Mesenchymal stem cell (in vitro differentiated cells and primary cell): Measurements from ENCODE around the gene CTAGE9. TPM values are rescaled to one million over a fixed set of nuclear protein-coding genes. Genes with fewer than 3 reads are reported as not detected.
A peak's percentile ranks its signal among the peaks of the same experiment; 100 is the strongest.
"Not testable (repeated sequence)": the region's sequence is repeated elsewhere in the genome, so short reads cannot be mapped to it uniquely, and the experiment has no call there.

Experiments used
- DNase-seq: peaks from one replicate; pipeline ENCODE4 v3.0.0-alpha.2; 2013
- H2AFZ ChIP-seq: one replicate; pipeline ENCODE4 v1.6.1; 2013; ENCODE audit warnings: low read depth, mild to moderate bottlenecking, control low read depth, inconsistent platforms, low read length, moderate library complexity
- H2AK5ac ChIP-seq: 2 replicates; pipeline ENCODE4 v1.6.1; 2013; ENCODE audit warnings: low read length, moderate library complexity, mild to moderate bottlenecking, inconsistent platforms; ENCODE audit not compliant: severe bottlenecking
- H2BK120ac ChIP-seq: one replicate; pipeline ENCODE4 v1.6.1; 2013; ENCODE audit warnings: low read depth, mild to moderate bottlenecking, inconsistent platforms, low read length, moderate library complexity
- H2BK12ac ChIP-seq, 2 experiments: one replicate each; pipeline ENCODE4 v1.6.1; 2013; ENCODE audit warnings: inconsistent platforms in 2 of 2, low read length in 2 of 2, mild to moderate bottlenecking in 2 of 2, moderate library complexity in 2 of 2, control low read depth in 1 of 2
- H2BK15ac ChIP-seq: one replicate; pipeline ENCODE4 v1.6.1; 2013; ENCODE audit warnings: mild to moderate bottlenecking, low read depth, inconsistent platforms; ENCODE audit not compliant: poor library complexity, severe bottlenecking
- H2BK5ac ChIP-seq: 2 replicates; pipeline ENCODE4 v1.6.1; 2013; ENCODE audit warnings: low read depth, mild to moderate bottlenecking, low read length, control low read depth, inconsistent platforms; ENCODE audit not compliant: poor library complexity, severe bottlenecking
- H3K14ac ChIP-seq, 2 experiments: one replicate each; pipeline ENCODE4 v1.6.1; 2013; ENCODE audit warnings: inconsistent platforms in 2 of 2, low read length in 2 of 2, control low read depth in 1 of 2, mild to moderate bottlenecking in 1 of 2, moderate library complexity in 1 of 2
- H3K18ac ChIP-seq, 2 experiments: one replicate each; pipeline ENCODE4 v1.6.1; 2013; ENCODE audit warnings: inconsistent platforms in 2 of 2, low read length in 2 of 2, control low read depth in 1 of 2, low read depth in 1 of 2, mild to moderate bottlenecking in 1 of 2
- H3K23ac ChIP-seq, 2 experiments: one replicate each; pipeline ENCODE4 v1.6.1; 2013; ENCODE audit warnings: inconsistent platforms in 2 of 2, low read length in 2 of 2, mild to moderate bottlenecking in 2 of 2, moderate library complexity in 2 of 2, control low read depth in 1 of 2
- H3K27ac ChIP-seq: 2 replicates; pipeline ENCODE4 v1.5.1; 2013; ENCODE audit warnings: mild to moderate bottlenecking, moderate library complexity, low read length, control low read depth, inconsistent platforms; ENCODE audit not compliant: poor library complexity, severe bottlenecking
- H3K27me3 ChIP-seq, 2 experiments: 2 replicates each; pipeline versions ENCODE4 v1.6.1 to v1.7.0; 2013; ENCODE audit warnings: low read length in 2 of 2, mild to moderate bottlenecking in 2 of 2, moderate library complexity in 2 of 2, control low read depth in 1 of 2, inconsistent platforms in 1 of 2; ENCODE audit not compliant: control insufficient read depth in 1 of 2, insufficient read depth in 1 of 2
- H3K36me3 ChIP-seq, 2 experiments: 2 replicates each; pipeline versions ENCODE4 v1.6.1 to v1.7.0; 2013; ENCODE audit warnings: low read length in 2 of 2, control low read depth in 1 of 2, inconsistent platforms in 1 of 2, low read depth in 1 of 2, mild to moderate bottlenecking in 1 of 2; ENCODE audit not compliant: insufficient read depth in 2 of 2, control insufficient read depth in 1 of 2
- H3K4ac ChIP-seq, 2 experiments: one replicate each; pipeline ENCODE4 v1.6.1; 2013; ENCODE audit warnings: inconsistent platforms in 2 of 2, low read length in 2 of 2, mild to moderate bottlenecking in 2 of 2, moderate library complexity in 2 of 2, control low read depth in 1 of 2, low read depth in 1 of 2
- H3K4me1 ChIP-seq: 2 replicates; pipeline ENCODE4 v1.6.1; 2013; ENCODE audit warnings: low read depth, low read length, control low read depth; ENCODE audit not compliant: control insufficient read depth, insufficient read depth
- H3K4me2 ChIP-seq: 2 replicates; pipeline ENCODE4 v1.6.1; 2013; ENCODE audit warnings: low read length, mild to moderate bottlenecking, inconsistent platforms; ENCODE audit not compliant: poor library complexity, severe bottlenecking
- H3K4me3 ChIP-seq, 2 experiments: 2 replicates each; pipeline versions ENCODE4 v1.5.1 to v1.7.0; 2013; ENCODE audit warnings: low read length in 2 of 2, mild to moderate bottlenecking in 2 of 2, control low read depth in 1 of 2, low read depth in 1 of 2; ENCODE audit not compliant: insufficient read depth in 1 of 2
- H3K79me1 ChIP-seq: replicated peaks from 2 replicates; pipeline ENCODE4 v1.6.1; 2013; ENCODE audit warnings: mild to moderate bottlenecking, control low read depth, low read length, inconsistent platforms; ENCODE audit not compliant: poor library complexity, severe bottlenecking
- H3K9ac ChIP-seq: 2 replicates; pipeline ENCODE4 v1.7.0; 2013; ENCODE audit warnings: mild to moderate bottlenecking, low read length, moderate library complexity
- H3K9me3 ChIP-seq: 2 replicates; pipeline ENCODE4 v1.7.0; 2013; ENCODE audit warnings: mild to moderate bottlenecking, low read length; ENCODE audit not compliant: control insufficient read depth
- H4K8ac ChIP-seq: one replicate; pipeline ENCODE4 v1.6.1; 2013; ENCODE audit warnings: inconsistent platforms, mild to moderate bottlenecking, low read length, moderate library complexity
- H4K91ac ChIP-seq: one replicate; pipeline ENCODE4 v1.6.1; 2013; ENCODE audit warnings: mild to moderate bottlenecking, low read length, inconsistent platforms
- whole genome bisulfite sequencing: methylation state at CpG from one replicate; pipeline ENCODE4 v1.1.7; 2013; ENCODE audit warnings: mixed read lengths; 5-methylcytosine and 5-hydroxymethylcytosine counted together
- polyA plus RNA-seq, 2 experiments: library from polyadenylated mRNA; stranded (reverse); fragments of 200-250 nt; gene quantifications; one replicate each; pipeline ENCODE4 v1.2.3, GENCODE V29; 2013

The CTAGE9 gene, protein sequence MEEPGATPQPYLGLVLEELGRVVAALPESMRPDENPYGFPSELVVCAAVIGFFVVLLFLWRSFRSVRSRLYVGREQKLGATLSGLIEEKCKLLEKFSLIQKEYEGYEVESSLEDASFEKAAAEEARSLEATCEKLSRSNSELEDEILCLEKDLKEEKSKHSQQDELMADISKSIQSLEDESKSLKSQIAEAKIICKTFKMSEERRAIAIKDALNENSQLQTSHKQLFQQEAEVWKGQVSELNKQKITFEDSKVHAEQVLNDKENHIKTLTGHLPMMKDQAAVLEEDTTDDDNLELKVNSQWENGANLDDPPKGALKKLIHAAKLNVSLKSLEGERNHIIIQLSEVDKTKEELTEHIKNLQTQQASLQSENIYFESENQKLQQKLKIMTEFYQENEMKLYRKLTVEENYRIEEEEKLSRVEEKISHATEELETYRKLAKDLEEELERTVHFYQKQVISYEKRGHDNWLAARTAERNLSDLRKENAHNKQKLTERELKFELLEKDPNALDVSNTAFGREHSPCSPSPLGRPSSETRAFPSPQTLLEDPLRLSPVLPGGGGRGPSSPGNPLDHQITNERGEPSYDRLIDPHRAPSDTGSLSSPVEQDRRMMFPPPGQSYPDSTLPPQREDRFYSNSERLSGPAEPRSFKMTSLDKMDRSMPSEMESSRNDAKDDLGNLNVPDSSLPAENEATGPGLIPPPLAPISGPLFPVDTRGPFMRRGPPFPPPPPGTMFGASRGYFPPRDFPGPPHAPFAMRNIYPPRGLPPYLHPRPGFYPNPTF
- polyA plus RNA-seq (2013, experiment 1 of 2) = not detected
- polyA plus RNA-seq (2013, experiment 2 of 2) = not detected

DNA sequence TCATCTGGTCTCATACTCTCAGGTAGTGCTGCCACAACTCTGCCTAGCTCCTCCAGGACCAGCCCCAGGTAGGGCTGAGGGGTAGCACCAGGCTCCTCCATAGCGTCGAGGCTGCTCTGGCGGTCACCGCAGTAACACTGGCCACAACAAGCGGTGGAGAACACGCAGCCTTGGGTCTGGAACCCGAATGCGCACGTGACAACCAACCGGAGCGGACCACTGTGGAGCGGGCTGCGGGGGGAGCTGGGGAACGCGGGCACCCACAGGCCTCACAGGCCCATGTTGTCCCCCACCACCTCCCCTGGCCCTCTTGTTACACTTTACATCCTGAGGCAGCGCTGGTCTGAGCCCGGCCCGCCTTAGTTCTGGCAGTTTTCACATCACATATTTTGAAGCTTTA, at the start of gene CTAGE9:
Gene CTAGE9, minus strand, starts transcription at position 101 of the 400 bp plus-strand sequence. Its CDS starts 0 bp downstream, at position 101.
- H2BK5ac ChIP-seq, H3K4me3 ChIP-seq, DNase-seq, H2AK5ac ChIP-seq, H3K23ac ChIP-seq, H2BK120ac ChIP-seq, H3K18ac ChIP-seq, H4K8ac ChIP-seq, H3K9me3 ChIP-seq, H2AFZ ChIP-seq, H3K4me2 ChIP-seq, H3K4me1 ChIP-seq, H3K4ac ChIP-seq, H3K14ac ChIP-seq, H4K91ac ChIP-seq, H3K36me3 ChIP-seq, H3K27me3 ChIP-seq, H2BK12ac ChIP-seq, H3K9ac ChIP-seq, H2BK15ac ChIP-seq, H3K27ac ChIP-seq, H3K79me1 ChIP-seq: not testable (repeated sequence)
- no CpG with 5 or more reads among the region's 18 CpGs for WGBS

GRCh38 chr6:131758920-131759319, 48.1 kb upstream of the CTAGE9 start:
- Histone ChIP-seq H2BK15ac (no peak overlapping the region), H3K4me1 (peaks cover 1% of the 10 kb centered on the region), H2AK5ac (no peak overlapping the region), H2BK5ac (no peak overlapping the region), H4K8ac (no peak overlapping the region), H3K79me1 (no peaks in the 10 kb centered on the region), H3K18ac (no peak overlapping the region), H3K36me3 (no peaks in the 10 kb centered on the region), H3K9ac (no peak overlapping the region), H2AFZ (no peak overlapping the region), H3K27ac (no peak overlapping the region), H4K91ac (no peak overlapping the region), H3K9me3 (peaks cover 14% of the 10 kb centered on the region), H3K4ac (no peak overlapping the region), H3K23ac (no peak overlapping the region), H2BK12ac (no peak overlapping the region), H3K4me3 (no peak overlapping the region), H3K4me2 (no peak overlapping the region), H3K14ac (no peak overlapping the region), H3K27me3 (no peaks in the 10 kb centered on the region), H2BK120ac (no peak overlapping the region)
- 87% methylated on average over 3 of the region's 4 CpGs for WGBS
- DNase-seq = no peak

DNA sequence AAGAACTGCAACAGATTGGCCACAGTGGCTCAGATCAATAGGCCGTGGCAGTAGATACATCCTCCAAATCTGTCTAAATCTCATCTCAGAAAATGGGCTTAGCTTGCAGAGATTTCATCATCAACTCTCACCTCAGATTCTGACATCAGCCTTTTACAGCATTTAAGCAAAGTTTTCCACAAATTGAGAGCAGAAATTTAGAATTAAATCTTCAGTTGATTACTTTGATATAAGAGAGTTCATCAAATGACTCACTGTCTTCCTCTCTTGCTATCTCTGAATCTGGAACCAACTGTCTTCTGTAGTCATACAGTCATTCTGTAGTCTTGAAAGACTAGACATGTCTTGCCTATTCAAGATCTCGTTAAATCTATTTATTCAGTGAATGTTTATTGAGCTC, 45.2 kb upstream of the CTAGE9 start:
- no peak overlapping the region for H3K4me2 ChIP-seq
- WGBS = 85% methylated on average over 1 of the region's 2 CpGs
- no peaks in the 10 kb centered on the region for H3K36me3 ChIP-seq
- DNase-seq = no peak
- H3K79me1 ChIP-seq = no peaks in the 10 kb centered on the region
- H3K27me3 ChIP-seq = no peaks in the 10 kb centered on the region
- H2AK5ac ChIP-seq = no peak overlapping the region
- H3K23ac ChIP-seq = no peak overlapping the region
- H3K18ac ChIP-seq = no peak overlapping the region
- no peak overlapping the region for H3K9ac ChIP-seq
- H2BK12ac ChIP-seq = no peak overlapping the region
- H2BK120ac ChIP-seq = no peak overlapping the region
- H4K8ac ChIP-seq = no peak overlapping the region
- H3K9me3 ChIP-seq = peaks cover 14% of the 10 kb centered on the region
- H2BK15ac ChIP-seq = no peak overlapping the region
- no peak overlapping the region for H4K91ac ChIP-seq
- no peak overlapping the region for H3K4ac ChIP-seq
- H3K4me1 ChIP-seq = peaks cover 1% of the 10 kb centered on the region
- peak overlapping the region; percentile 15 for H3K27ac ChIP-seq
- no peak overlapping the region for H3K14ac ChIP-seq
- H3K4me3 ChIP-seq = no peak overlapping the region
- no peak overlapping the region for H2BK5ac ChIP-seq
- H2AFZ ChIP-seq = no peak overlapping the region

DNA sequence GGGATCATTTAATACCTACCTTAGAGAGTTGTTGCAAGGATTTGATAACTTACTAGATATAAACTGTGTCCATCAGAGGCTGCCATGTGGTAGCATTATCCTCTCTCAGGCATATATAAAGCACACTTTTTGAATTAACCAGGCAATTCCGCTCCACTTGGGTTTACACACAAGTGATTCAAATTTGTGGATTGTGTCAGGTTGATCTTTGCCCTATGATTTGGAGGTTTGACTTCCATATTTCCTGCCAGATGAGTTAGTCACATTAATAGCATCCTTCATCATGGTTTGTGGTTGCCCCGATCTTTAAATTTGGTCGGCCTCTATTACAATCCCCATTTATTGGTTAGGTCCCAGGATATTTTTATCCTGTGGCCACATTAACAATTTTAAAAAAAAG, 44.8 kb upstream of the CTAGE9 start:
- Histone ChIP-seq H3K14ac (no peak overlapping the region), H2BK120ac (no peak overlapping the region), H3K36me3 (no peaks in the 10 kb centered on the region), H3K4me2 (no peak overlapping the region), H3K79me1 (no peaks in the 10 kb centered on the region), H2BK5ac (no peak overlapping the region), H3K9me3 (peaks cover 14% of the 10 kb centered on the region), H3K4me3 (no peak overlapping the region), H2BK15ac (no peak overlapping the region), H4K91ac (no peak overlapping the region), H2BK12ac (peak overlapping the region in 1 of 2 experiments; percentile 54), H2AK5ac (no peak overlapping the region), H3K27ac (peak overlapping the region; percentile 54), H4K8ac (no peak overlapping the region), H3K27me3 (no peaks in the 10 kb centered on the region), H3K23ac (no peak overlapping the region), H3K4me1 (peaks cover 1% of the 10 kb centered on the region), H3K18ac (no peak overlapping the region), H2AFZ (no peak overlapping the region), H3K4ac (peak overlapping the region in 1 of 2 experiments; percentile 47), H3K9ac (no peak overlapping the region)
- 31% methylated on average over 2 of the region's 3 CpGs for WGBS
- DNase-seq = peak; percentile 46
